Esophagus squamous epithelium (tissue), 4 donors: Measurements from ENCODE around the gene TMEM175.

Experiments
- CTCF ChIP-seq, 6 experiments: fragments of 450-650 bp in 4 of 6; fragments of 200-600 bp in 2 of 6; sonication (generic) in 2 of 6; IDR thresholded peaks; one replicate each; pipeline ENCODE4 v1.5.1; 2016 to 2019; ENCODE audit warnings: antibody characterized with exemption in 6 of 6, mild to moderate bottlenecking in 4 of 6, moderate library complexity in 4 of 6
- POLR2A ChIP-seq, 4 donors: fragments of 450-650 bp; IDR thresholded peaks; one replicate each; pipeline ENCODE4 v1.6.1; 2017; ENCODE audit warnings: antibody characterized with exemption in 4 of 4, mild to moderate bottlenecking in 4 of 4, moderate library complexity in 3 of 4

- TF ChIP-seq CTCF (IDR thresholded peaks at IDR 0.05) (no peak), POLR2A (IDR thresholded peaks at IDR 0.05) (no peak)
These were observed 27.9 kb downstream of the TMEM175 start for GRCh38 chr4:960140-960635.
